Thyroid gland (tissue), 4 donors: ENCODE measurements around the gene PLA2G6. TPM values are rescaled to one million over a fixed set of nuclear protein-coding genes. Genes with fewer than 3 reads are reported as not detected.

Experiments
- DNase-seq, 2 donors: peaks; one replicate each; pipeline ENCODE4 v3.0.0-alpha.2; 2019
- H3K27ac ChIP-seq, 3 donors: fragments of 200-600 bp; sonication (generic); 1 replicate in 2 of 3; 2 replicates in 1 of 3; pipeline ENCODE4 v1.5.1; 2016 to 2019; ENCODE audit warnings: mild to moderate bottlenecking in 1 of 3, moderate library complexity in 1 of 3
- H3K27me3 ChIP-seq: fragments of 200-600 bp; sonication (generic); one replicate; pipeline ENCODE4 v1.5.1; 2019
- H3K36me3 ChIP-seq, 2 donors: fragments of 200-600 bp; sonication (generic); one replicate each; pipeline ENCODE4 v1.5.1; 2016 to 2019
- H3K4me1 ChIP-seq, 2 donors: fragments of 200-600 bp; sonication (generic); one replicate each; pipeline ENCODE4 v1.5.1; 2017 to 2019
- H3K4me3 ChIP-seq, 3 donors: fragments of 200-600 bp; sonication (generic); replicated peaks in 1 of 3; 1 replicate in 2 of 3; 2 replicates in 1 of 3; pipeline ENCODE4 v1.5.1; 2016; ENCODE audit warnings: mild to moderate bottlenecking in 1 of 3
- H3K9me3 ChIP-seq: fragments of 200-600 bp; sonication (generic); one replicate; pipeline ENCODE4 v1.5.1; 2017
- POLR2A ChIP-seq, 2 donors: fragments of 450-650 bp; IDR thresholded peaks; one replicate each; pipeline ENCODE4 v1.6.1; 2017; ENCODE audit warnings: antibody characterized with exemption in 2 of 2, mild to moderate bottlenecking in 2 of 2, moderate library complexity in 1 of 2
- WGBS, 2 donors: methylation state at CpG; one replicate each; pipeline ENCODE4 v1.1.5; 2017; 5-methylcytosine and 5-hydroxymethylcytosine counted together
- intact Hi-C: fragments of 100-400 bp; cut with DNase I; formaldehyde crosslinking; loops from one replicate; pipeline ENCODE4 v1.15.1; 2023
- total RNA-seq, 4 donors: library from RNA; depleted of rRNA; stranded (reverse); fragments of >200 nt; gene quantifications; one replicate each; pipeline ENCODE4 v1.2.3, GENCODE V29; 2016
- TF ChIP-seq, protein P1 (sequence below), 6 experiments: fragments of 200-600 bp in 3 of 6; fragments of 450-650 bp in 3 of 6; sonication (generic) in 3 of 6; IDR thresholded peaks; one replicate each; pipeline ENCODE4 v1.5.1; 2016 to 2019; ENCODE audit warnings: antibody characterized with exemption in 6 of 6, mild to moderate bottlenecking in 2 of 6, inconsistent platforms in 1 of 6, moderate library complexity in 1 of 6

The PLA2G6 gene, protein sequence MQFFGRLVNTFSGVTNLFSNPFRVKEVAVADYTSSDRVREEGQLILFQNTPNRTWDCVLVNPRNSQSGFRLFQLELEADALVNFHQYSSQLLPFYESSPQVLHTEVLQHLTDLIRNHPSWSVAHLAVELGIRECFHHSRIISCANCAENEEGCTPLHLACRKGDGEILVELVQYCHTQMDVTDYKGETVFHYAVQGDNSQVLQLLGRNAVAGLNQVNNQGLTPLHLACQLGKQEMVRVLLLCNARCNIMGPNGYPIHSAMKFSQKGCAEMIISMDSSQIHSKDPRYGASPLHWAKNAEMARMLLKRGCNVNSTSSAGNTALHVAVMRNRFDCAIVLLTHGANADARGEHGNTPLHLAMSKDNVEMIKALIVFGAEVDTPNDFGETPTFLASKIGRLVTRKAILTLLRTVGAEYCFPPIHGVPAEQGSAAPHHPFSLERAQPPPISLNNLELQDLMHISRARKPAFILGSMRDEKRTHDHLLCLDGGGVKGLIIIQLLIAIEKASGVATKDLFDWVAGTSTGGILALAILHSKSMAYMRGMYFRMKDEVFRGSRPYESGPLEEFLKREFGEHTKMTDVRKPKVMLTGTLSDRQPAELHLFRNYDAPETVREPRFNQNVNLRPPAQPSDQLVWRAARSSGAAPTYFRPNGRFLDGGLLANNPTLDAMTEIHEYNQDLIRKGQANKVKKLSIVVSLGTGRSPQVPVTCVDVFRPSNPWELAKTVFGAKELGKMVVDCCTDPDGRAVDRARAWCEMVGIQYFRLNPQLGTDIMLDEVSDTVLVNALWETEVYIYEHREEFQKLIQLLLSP
- total RNA-seq, result 100 to 1,000 TPM; 106 to 122 (median 112) TPM

DNA sequence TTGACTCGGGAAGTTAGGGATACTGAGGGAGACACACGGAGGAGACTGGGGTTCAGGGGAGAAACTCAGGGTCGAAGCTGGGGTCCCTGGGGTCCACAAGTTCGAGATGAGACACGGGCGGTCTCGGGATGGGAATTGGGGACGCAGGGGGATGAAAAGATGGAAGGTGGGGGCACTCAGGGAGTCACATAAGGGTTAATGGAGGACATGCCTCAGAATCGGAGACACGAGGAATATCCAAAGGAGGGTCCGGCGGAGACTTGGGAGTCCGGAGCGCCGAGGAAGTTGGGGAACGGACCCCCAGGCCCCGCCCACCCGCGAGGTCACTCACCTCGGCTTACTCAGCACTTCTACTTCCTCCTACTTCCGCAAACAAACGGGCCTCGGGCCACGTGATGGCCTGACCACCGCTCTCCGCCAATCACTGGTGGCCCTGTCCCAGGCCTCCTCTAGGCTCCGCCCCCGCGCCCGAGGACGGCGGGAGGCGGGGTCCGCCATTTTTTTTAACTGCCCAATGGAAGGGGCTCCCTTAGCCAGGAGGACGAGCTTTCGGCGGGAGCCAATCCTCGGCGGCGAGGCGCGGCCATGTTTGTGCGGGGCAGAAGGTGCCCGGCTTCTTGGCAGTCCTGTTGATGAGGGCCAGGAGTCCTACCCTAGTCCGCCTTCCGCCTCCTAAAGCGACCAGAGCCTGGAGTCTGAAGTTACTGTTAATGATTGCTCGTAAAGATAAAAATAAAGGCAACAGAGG is at the start of gene PLA2G6:
Gene PLA2G6, minus strand, starts transcription at position 378 of the 748 bp plus-strand sequence. CDS start 12,404 bp downstream, outside the sequence.
- intact Hi-C loops, result loop anchor here (10.0 kb wide), 1 partner anchor 83 kb away; no protein-coding TSS in a partner anchor
- no peaks in the 10 kb centered on the region for H3K36me3 ChIP-seq
- 1% methylated on average over 30 to 47 of the region's 48 CpGs for WGBS, 2 donors
- TF ChIP-seq, protein P1, sequence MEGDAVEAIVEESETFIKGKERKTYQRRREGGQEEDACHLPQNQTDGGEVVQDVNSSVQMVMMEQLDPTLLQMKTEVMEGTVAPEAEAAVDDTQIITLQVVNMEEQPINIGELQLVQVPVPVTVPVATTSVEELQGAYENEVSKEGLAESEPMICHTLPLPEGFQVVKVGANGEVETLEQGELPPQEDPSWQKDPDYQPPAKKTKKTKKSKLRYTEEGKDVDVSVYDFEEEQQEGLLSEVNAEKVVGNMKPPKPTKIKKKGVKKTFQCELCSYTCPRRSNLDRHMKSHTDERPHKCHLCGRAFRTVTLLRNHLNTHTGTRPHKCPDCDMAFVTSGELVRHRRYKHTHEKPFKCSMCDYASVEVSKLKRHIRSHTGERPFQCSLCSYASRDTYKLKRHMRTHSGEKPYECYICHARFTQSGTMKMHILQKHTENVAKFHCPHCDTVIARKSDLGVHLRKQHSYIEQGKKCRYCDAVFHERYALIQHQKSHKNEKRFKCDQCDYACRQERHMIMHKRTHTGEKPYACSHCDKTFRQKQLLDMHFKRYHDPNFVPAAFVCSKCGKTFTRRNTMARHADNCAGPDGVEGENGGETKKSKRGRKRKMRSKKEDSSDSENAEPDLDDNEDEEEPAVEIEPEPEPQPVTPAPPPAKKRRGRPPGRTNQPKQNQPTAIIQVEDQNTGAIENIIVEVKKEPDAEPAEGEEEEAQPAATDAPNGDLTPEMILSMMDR (IDR thresholded peaks at IDR 0.05), result no peak
- TF ChIP-seq POLR2A (IDR thresholded peaks at IDR 0.05), result peak in 1 of 2 donors; percentile 60
- peak; percentile 99 for DNase-seq
- H3K27me3 ChIP-seq, result no peaks in the 10 kb centered on the region
- peak within 1 kb of the TSS; percentile 87 to 95 (median 94) for H3K27ac ChIP-seq
- peak within 1 kb of the TSS; percentile 16 to 60 (median 40) for H3K4me3 ChIP-seq
- peaks cover 16 to 46% of the 10 kb centered on the region in 2 donors for H3K4me1 ChIP-seq
- H3K9me3 ChIP-seq, result no peaks in the 10 kb centered on the region

DNA sequence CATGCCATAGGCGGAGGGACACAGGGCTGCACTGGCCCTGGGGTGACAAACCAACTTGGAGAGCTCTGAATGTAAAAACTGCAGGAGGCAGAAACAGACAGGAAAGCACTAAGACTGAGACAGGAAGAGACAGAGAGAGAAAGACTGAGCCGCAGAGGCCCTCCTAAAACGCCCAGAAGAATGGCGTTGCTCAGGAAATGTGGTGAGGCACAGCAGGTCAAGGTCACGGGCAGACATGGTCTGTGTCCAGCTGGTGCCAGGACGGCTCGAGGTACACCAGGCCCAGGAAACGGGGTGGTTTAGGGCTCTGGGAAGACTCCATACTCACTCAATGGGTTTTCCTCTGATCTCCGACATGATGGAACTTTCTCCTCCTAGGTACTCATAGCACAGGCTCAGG is 49.3 kb upstream of the PLA2G6 start:
- H3K4me1 ChIP-seq, result peaks cover 3 to 33% of the 10 kb centered on the region in 2 donors
- no peak for DNase-seq
- peak overlapping the region in 1 of 3 donors; percentile 57 for H3K27ac ChIP-seq
- WGBS, 2 donors, result 63 to 80% methylated on average over 9 of the region's 9 CpGs
- intact Hi-C loops, result no loop called here
- H3K27me3 ChIP-seq, result no peaks in the 10 kb centered on the region
- H3K36me3 ChIP-seq, result peaks cover 41 to 49% of the 10 kb centered on the region in 2 donors
- H3K9me3 ChIP-seq, result no peaks in the 10 kb centered on the region
- no peak for TF ChIP-seq POLR2A (IDR thresholded peaks at IDR 0.05)
- TF ChIP-seq, protein P1 (IDR thresholded peaks at IDR 0.05), result no peak
- no peak overlapping the region for H3K4me3 ChIP-seq

GRCh38 chr22:38230108-38230825 is 48.6 kb upstream of the PLA2G6 start:
- 74 to 78% methylated on average over 9 to 14 of the region's 15 CpGs for WGBS, 2 donors

More at GRCh38 chr22:38230108-38230825, 48.6 kb upstream of the PLA2G6 start:
- no peak overlapping the region for H3K4me3 ChIP-seq
- H3K27me3 ChIP-seq, result no peaks in the 10 kb centered on the region
- TF ChIP-seq, protein P1 (IDR thresholded peaks at IDR 0.05), result no peak
- TF ChIP-seq POLR2A (IDR thresholded peaks at IDR 0.05), result no peak
- H3K4me1 ChIP-seq, result peaks cover 0 to 27% of the 10 kb centered on the region in 2 donors
- H3K9me3 ChIP-seq, result no peaks in the 10 kb centered on the region
- H3K27ac ChIP-seq, result peak overlapping the region in 1 of 3 donors; percentile 57
- H3K36me3 ChIP-seq, result peaks cover 44 to 56% of the 10 kb centered on the region in 2 donors
- peak in 1 of 2 donors; percentile 16 for DNase-seq
- intact Hi-C loops, result no loop called here
